Erythroblast (primary cell): ENCODE results near the gene TBC1D9B.

Source experiments
- GATA1 ChIP-seq: IDR thresholded peaks from 2 replicates; pipeline ENCODE4 v1.6.1; 2011; ENCODE audit warnings: low read depth, mild to moderate bottlenecking, control low read depth, low read length, moderate library complexity
- POLR2A ChIP-seq: IDR thresholded peaks from 2 replicates; pipeline ENCODE4 v1.6.1; 2011; ENCODE audit warnings: mild to moderate bottlenecking, low read length

DNA sequence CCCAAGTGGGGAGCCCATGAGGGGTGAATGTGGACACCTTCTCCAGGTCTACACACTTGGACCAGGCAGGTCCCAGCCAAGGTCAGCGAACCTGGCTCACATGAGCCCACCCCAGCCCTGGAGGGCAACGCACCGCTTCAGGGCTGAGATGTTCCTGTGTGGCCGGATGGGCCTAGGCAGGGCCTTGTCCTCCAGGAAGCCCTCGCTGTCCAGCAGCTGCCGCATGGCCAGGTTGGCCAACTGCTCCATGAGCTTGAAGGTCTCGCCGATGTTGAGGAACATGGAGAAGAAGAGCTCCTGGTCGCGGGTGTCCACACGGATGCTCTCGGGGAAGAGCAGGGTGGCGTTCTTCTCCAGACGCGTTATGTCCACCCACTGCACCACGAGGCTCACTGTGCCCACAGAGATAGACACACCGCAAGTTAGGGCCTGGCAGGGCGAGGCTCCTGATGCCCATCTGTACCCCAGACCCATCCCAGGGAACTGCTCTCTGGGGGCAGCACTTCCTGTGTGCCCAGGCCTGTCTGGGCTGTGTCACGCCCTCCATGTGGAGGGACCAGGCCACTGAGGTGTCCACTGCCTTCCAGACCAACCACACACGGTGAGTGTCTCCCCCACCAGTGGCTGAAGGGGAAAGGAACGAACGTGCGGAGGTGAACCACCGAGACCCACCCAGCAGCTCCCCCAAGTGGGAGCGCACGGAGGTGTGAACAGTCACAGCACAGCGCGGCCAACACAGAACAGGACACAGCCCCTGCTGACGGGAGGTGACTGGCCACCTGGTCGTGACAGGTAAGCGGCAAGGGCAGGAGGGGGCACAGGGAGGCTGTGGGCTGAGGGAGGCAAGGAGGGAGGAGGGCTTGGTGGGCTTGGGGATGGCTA lies 14.4 kb downstream of the TBC1D9B start:
- TF ChIP-seq POLR2A: no peak
- no peak for TF ChIP-seq GATA1
